OCI-LY7 (cell line): ENCODE data around the gene IRF2BP1. TPM values are rescaled to one million over a fixed set of nuclear protein-coding genes. Genes with fewer than 3 reads are reported as not detected.

Experiments
- BruUV-seq: library from RNA; stranded (reverse); fragments of 400-500 nt; replicated peaks from 2 replicates; lab custom pipeline; 2021; lab: Mats Ljungman, UMichigan
- CTCF ChIA-PET: fragments of 300-600 bp; sonication (Branson Sonifier 250); formaldehyde crosslinking; loops from one replicate; lab custom pipeline; 2022; ENCODE audit warnings: antibody characterized with exemption; ENCODE audit not compliant: unreplicated experiment; lab: Charles Lee
- POLR2A ChIA-PET: fragments of 300-600 bp; sonication (Branson Sonifier 250); formaldehyde crosslinking; loops from one replicate; lab custom pipeline; 2022; ENCODE audit warnings: antibody characterized with exemption; lab: Charles Lee
- DNase-seq: peaks from one replicate; pipeline ENCODE4 v3.0.0-alpha.2; 2015; ENCODE audit warnings: low spot score
- H2AFZ ChIP-seq: fragments of 200-600 bp; sonication (generic), shearing (Covaris generic); 2 replicates; pipeline ENCODE4 v1.6.1; 2014; ENCODE audit warnings: mild to moderate bottlenecking, antibody characterized with exemption, low read length, moderate library complexity
- H3K27ac ChIP-seq: fragments of 200-600 bp; sonication (generic); 2 replicates; pipeline ENCODE4 v1.5.1; 2014; ENCODE audit warnings: mixed run types, low read depth, mild to moderate bottlenecking, moderate library complexity, low read length, inconsistent platforms; ENCODE audit not compliant: poor library complexity, severe bottlenecking
- H3K36me3 ChIP-seq: fragments of 200-600 bp; sonication (generic); 2 replicates; pipeline ENCODE4 v1.6.1; 2014; ENCODE audit warnings: mild to moderate bottlenecking, antibody characterized with exemption, low read length, moderate library complexity, mixed read lengths; ENCODE audit not compliant: insufficient read depth
- H3K4me1 ChIP-seq: fragments of 200-600 bp; sonication (generic); 2 replicates; pipeline ENCODE4 v1.5.1; 2014; ENCODE audit warnings: mild to moderate bottlenecking, low read length; ENCODE audit not compliant: insufficient read depth, poor library complexity, severe bottlenecking
- H3K4me2 ChIP-seq: fragments of 200-600 bp; sonication (generic); 2 replicates; pipeline ENCODE4 v1.6.1; 2014; ENCODE audit warnings: mild to moderate bottlenecking, low read length
- H3K4me3 ChIP-seq: fragments of 200-600 bp; sonication (generic); 2 replicates; pipeline ENCODE4 v1.5.1; 2014; ENCODE audit warnings: mild to moderate bottlenecking, low read depth, low read length; ENCODE audit not compliant: poor library complexity, severe bottlenecking
- H3K79me2 ChIP-seq: fragments of 200-600 bp; sonication (generic); 2 replicates; pipeline ENCODE4 v1.6.1; 2016; ENCODE audit warnings: low read depth, mild to moderate bottlenecking, low read length, moderate library complexity, mixed read lengths; ENCODE audit not compliant: insufficient read depth
- H3K9me2 ChIP-seq: fragments of 200-600 bp; sonication (generic); 2 replicates; pipeline ENCODE4 v1.6.1; 2016; ENCODE audit warnings: mild to moderate bottlenecking, low read length, mixed read lengths; ENCODE audit not compliant: insufficient read depth
- H3K9me3 ChIP-seq: fragments of 200-600 bp; sonication (generic); 2 replicates; pipeline ENCODE4 v1.6.1; 2014; ENCODE audit warnings: mild to moderate bottlenecking, mixed run types, low read length, mixed read lengths
- H4K20me1 ChIP-seq: fragments of 200-600 bp; sonication (generic); 2 replicates; pipeline ENCODE4 v1.6.1; 2014; ENCODE audit warnings: mild to moderate bottlenecking, antibody characterized with exemption, low read length, moderate library complexity, mixed read lengths; ENCODE audit not compliant: insufficient read depth
- CTCF ChIP-seq: fragments of 200-600 bp; sonication (generic); conservative IDR thresholded peaks from 2 replicates; pipeline ENCODE4 v1.5.1; 2014; ENCODE audit warnings: mild to moderate bottlenecking, antibody characterized with exemption, low read length, moderate library complexity, mixed read lengths
- EZH2phosphoT487 ChIP-seq: fragments of 200-600 bp; sonication (generic); IDR thresholded peaks from 2 replicates; pipeline ENCODE4 v1.6.1; 2018; ENCODE audit warnings: low read depth, borderline replicate concordance, mild to moderate bottlenecking, mixed run types, antibody characterized with exemption, low read length, moderate library complexity, mixed read lengths
- intact Hi-C: fragments of 100-400 bp; cut with micrococcal nuclease; formaldehyde crosslinking; loops from one replicate; pipeline ENCODE4 v1.10.0; 2022; ENCODE audit not compliant: unreplicated experiment
- total RNA-seq, 2 experiments: library from RNA; depleted of rRNA in 1 of 2; stranded (reverse); fragments of >200 nt in 1 of 2; shearing (Covaris generic) in 1 of 2; gene quantifications; 2 replicates each; pipeline ENCODE4 v1.2.3, GENCODE V29; 2014 to 2022

The IRF2BP1 gene
- total RNA-seq, 2 experiments from 2014 or later, result 25.4 to 53.5 TPM

- intact Hi-C loops, result no loop called here
- POLR2A ChIA-PET, result interaction anchor here (0.5 kb wide), 1 partner anchor 19 kb away, joined by 4 read pairs; no protein-coding TSS in a partner anchor
These were observed 33.7 kb upstream of the IRF2BP1 start for GRCh38 chr19:45919678-45920077.

DNA sequence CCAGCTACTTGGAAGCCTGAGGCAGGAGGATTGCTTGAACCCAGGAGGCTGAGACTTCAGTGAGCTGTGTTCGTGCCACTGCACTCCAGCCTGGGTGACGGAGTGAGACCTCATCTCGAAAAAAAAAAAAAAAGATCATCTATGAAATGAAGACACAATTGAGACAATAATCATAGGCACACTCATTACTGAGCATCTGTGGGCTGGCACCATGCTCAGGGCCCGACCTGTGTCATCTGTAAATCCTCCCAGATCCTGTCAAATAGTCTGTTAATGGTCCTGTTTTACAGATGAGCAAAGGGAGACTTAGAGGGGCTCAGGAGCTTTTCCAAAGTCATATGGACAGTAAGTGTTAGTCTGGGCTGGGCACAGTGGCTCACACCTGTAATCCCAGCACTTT, 32.8 kb upstream of the IRF2BP1 start:
- TF ChIP-seq EZH2phosphoT487, result no peak
- TF ChIP-seq CTCF, result no peak
- no TSS peak for BruUV-seq
- CTCF ChIA-PET, result no interaction called here

More at GRCh38 chr19:45919678-45920077, 33.7 kb upstream of the IRF2BP1 start:
- CTCF ChIA-PET, result no interaction called here
- H3K4me1 ChIP-seq, result no peaks in the 10 kb centered on the region
- no TSS peak for BruUV-seq
- no peak overlapping the region for H3K4me2 ChIP-seq
- TF ChIP-seq CTCF, result no peak
- TF ChIP-seq EZH2phosphoT487, result no peak
- H2AFZ ChIP-seq, result no peak overlapping the region
- no peaks in the 10 kb centered on the region for H3K9me3 ChIP-seq
- H3K79me2 ChIP-seq, result no peaks in the 10 kb centered on the region
- H3K36me3 ChIP-seq, result no peaks in the 10 kb centered on the region
- no peaks in the 10 kb centered on the region for H3K9me2 ChIP-seq
- H3K4me3 ChIP-seq, result no peak overlapping the region
- no peak for DNase-seq
- H4K20me1 ChIP-seq, result no peaks in the 10 kb centered on the region
- H3K27ac ChIP-seq, result no peak overlapping the region

GRCh38 chr19:45917421-45918091, 31.6 kb upstream of the IRF2BP1 start:
- Histone ChIP-seq H4K20me1 (no peaks in the 10 kb centered on the region), H3K79me2 (no peaks in the 10 kb centered on the region), H2AFZ (no peak overlapping the region), H3K36me3 (no peaks in the 10 kb centered on the region), H3K4me1 (no peaks in the 10 kb centered on the region), H3K27ac (no peak overlapping the region), H3K9me3 (no peaks in the 10 kb centered on the region), H3K4me2 (no peak overlapping the region), H3K4me3 (no peak overlapping the region), H3K9me2 (no peaks in the 10 kb centered on the region)
- BruUV-seq, result no TSS peak
- TF ChIP-seq CTCF, result no peak
- no peak for TF ChIP-seq EZH2phosphoT487
- intact Hi-C loops, result no loop called here
- ChIA-PET POLR2A (no interaction called here), CTCF (no interaction called here)
- DNase-seq, result no peak

More for the DNA sequence above, 32.8 kb upstream of the IRF2BP1 start:
- intact Hi-C loops, result no loop called here
- no peak for DNase-seq
- POLR2A ChIA-PET, result interaction anchor here (0.6 kb wide), 1 partner anchor 938 kb away, joined by 10 read pairs; no protein-coding TSS in a partner anchor
- Histone ChIP-seq H3K4me2 (no peak overlapping the region), H3K79me2 (no peaks in the 10 kb centered on the region), H3K36me3 (no peaks in the 10 kb centered on the region), H3K27ac (no peak overlapping the region), H2AFZ (no peak overlapping the region), H3K4me3 (no peak overlapping the region), H3K9me3 (no peaks in the 10 kb centered on the region), H3K9me2 (no peaks in the 10 kb centered on the region), H4K20me1 (no peaks in the 10 kb centered on the region), H3K4me1 (no peaks in the 10 kb centered on the region)
